Lung (tissue), 12 donors: ENCODE measurements around the gene RPL36. TPM values are rescaled to one million over a fixed set of nuclear protein-coding genes. Genes with fewer than 3 reads are reported as not detected.

Experiments
- ATAC-seq: fragments of 200-7000 bp; cut with Tn5 transposase; one replicate; pipeline ENCODE4 v1.9.1; 2020; ENCODE audit warnings: moderate number of reproducible peaks; ENCODE audit not compliant: insufficient read depth, low FRiP score
- DNase-seq, 3 donors: peaks; one replicate each; pipeline ENCODE4 v3.0.0-alpha.2; 2013 to 2017
- H3K27ac ChIP-seq, 2 donors: one replicate each; pipeline ENCODE4 v1.5.1; 2013; ENCODE audit warnings: mild to moderate bottlenecking in 2 of 2, moderate library complexity in 2 of 2, control low read depth in 1 of 2, inconsistent platforms in 1 of 2, low read depth in 1 of 2, low read length in 1 of 2
- H3K27me3 ChIP-seq, 3 donors: one replicate each; pipeline ENCODE4 v1.5.1; 2013; ENCODE audit warnings: low read length in 2 of 3; ENCODE audit not compliant: control insufficient read depth in 3 of 3, insufficient read depth in 3 of 3
- H3K36me3 ChIP-seq, 4 donors: one replicate each; pipeline ENCODE4 v1.5.1; 2013; ENCODE audit warnings: low read length in 4 of 4, mild to moderate bottlenecking in 1 of 4, moderate library complexity in 1 of 4; ENCODE audit not compliant: control insufficient read depth in 4 of 4, insufficient read depth in 4 of 4
- H3K4me1 ChIP-seq, 5 donors: one replicate each; pipeline ENCODE4 v1.5.1; 2013; ENCODE audit warnings: low read length in 5 of 5, mild to moderate bottlenecking in 2 of 5, moderate library complexity in 1 of 5; ENCODE audit not compliant: control insufficient read depth in 5 of 5, insufficient read depth in 5 of 5
- H3K4me3 ChIP-seq: one replicate; pipeline ENCODE4 v1.5.1; 2013; ENCODE audit warnings: mild to moderate bottlenecking, control low read depth, moderate library complexity
- H3K9ac ChIP-seq, 2 donors: one replicate each; pipeline ENCODE4 v1.5.1; 2013; ENCODE audit warnings: low read length in 2 of 2, control low read depth in 1 of 2; ENCODE audit not compliant: insufficient read depth in 1 of 2
- H3K9me3 ChIP-seq, 4 donors: one replicate each; pipeline ENCODE4 v1.5.1; 2013; ENCODE audit warnings: low read length in 3 of 4, mild to moderate bottlenecking in 1 of 4, moderate library complexity in 1 of 4; ENCODE audit not compliant: control insufficient read depth in 4 of 4, insufficient read depth in 3 of 4
- WGBS, 2 donors: extraction: QIAGEN DNeasy Blood & Tissue Kit; methylation state at CpG; one replicate each; pipeline ENCODE4 v1.1.7; 2013; 5-methylcytosine and 5-hydroxymethylcytosine counted together
- polyA plus RNA-seq, 2 donors: library from polyadenylated mRNA; stranded (reverse); fragments of 200-250 nt; gene quantifications; one replicate each; pipeline ENCODE4 v1.2.1, GENCODE V29; 2013
- total RNA-seq, 2 donors: library from RNA; depleted of rRNA in 1 of 2; stranded (reverse); fragments of >200 nt in 1 of 2; gene quantifications; one replicate each; pipeline ENCODE4 v1.2.1, GENCODE V29; 2014 to 2021
- TF ChIP-seq, protein P1 (sequence below): IDR thresholded peaks from 2 replicates; pipeline ENCODE4 v1.5.1; 2012; ENCODE audit warnings: mild to moderate bottlenecking; ENCODE audit errors: control extremely low read depth, extremely low read depth
- donor health status: control.
- donor health status: control.
- donor health status: Bipolar disorder and iron deficiency.
- donor health status: healthy.
- donor health status: DM: yes; HTN: yes; CAD: no.

The RPL36 gene
- total and polyA plus RNA-seq, 4 donors: 309 to 1,934 (median 702) TPM

DNA sequence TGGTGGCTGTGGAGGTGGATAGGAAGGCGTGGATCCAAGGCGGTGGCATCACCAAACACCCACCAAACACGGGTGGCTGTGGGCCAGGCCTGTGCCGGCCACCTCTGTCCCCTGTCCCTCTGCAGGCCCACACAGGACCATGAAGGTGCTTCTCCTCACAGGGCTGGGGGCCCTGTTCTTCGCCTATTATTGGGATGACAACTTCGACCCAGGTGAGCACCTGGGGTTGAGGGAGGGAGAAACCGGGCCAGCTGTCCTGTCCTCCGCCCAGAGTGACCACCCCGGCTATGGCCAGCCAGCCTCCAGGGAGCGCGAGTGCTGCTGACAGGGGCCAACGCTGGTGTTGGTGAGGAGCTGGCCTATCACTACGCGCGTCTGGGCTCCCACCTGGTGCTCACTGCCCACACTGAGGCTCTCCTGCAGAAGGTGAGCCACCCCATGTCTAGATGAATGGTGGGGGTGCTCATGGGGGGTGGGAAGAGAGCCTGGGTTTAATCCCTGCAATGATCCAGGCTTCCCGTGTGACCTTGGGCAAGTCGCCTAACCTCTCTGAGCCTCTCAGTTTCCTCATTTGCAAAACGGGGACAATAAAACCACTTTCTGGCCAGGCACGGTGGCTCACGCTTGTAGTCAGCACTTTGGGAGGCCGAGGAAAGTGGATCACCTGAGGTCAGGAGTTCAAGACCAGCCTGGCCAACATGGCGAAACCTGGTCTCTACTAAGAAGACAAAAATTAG, 5.2 kb upstream of the RPL36 start:
- TF ChIP-seq, protein P1, sequence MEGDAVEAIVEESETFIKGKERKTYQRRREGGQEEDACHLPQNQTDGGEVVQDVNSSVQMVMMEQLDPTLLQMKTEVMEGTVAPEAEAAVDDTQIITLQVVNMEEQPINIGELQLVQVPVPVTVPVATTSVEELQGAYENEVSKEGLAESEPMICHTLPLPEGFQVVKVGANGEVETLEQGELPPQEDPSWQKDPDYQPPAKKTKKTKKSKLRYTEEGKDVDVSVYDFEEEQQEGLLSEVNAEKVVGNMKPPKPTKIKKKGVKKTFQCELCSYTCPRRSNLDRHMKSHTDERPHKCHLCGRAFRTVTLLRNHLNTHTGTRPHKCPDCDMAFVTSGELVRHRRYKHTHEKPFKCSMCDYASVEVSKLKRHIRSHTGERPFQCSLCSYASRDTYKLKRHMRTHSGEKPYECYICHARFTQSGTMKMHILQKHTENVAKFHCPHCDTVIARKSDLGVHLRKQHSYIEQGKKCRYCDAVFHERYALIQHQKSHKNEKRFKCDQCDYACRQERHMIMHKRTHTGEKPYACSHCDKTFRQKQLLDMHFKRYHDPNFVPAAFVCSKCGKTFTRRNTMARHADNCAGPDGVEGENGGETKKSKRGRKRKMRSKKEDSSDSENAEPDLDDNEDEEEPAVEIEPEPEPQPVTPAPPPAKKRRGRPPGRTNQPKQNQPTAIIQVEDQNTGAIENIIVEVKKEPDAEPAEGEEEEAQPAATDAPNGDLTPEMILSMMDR: no peak
- peaks cover 0 to 10% (median 0%) of the 10 kb centered on the region in 5 donors for H3K4me1 ChIP-seq
- 91 to 94% methylated on average over 22 of the region's 22 CpGs for WGBS, 2 donors
- no peaks in the 10 kb centered on the region for H3K27me3 ChIP-seq
- no peak for ATAC-seq
- no peaks in the 10 kb centered on the region for H3K9me3 ChIP-seq
- H3K36me3 ChIP-seq: no peaks in the 10 kb centered on the region
- no peak overlapping the region for H3K27ac ChIP-seq
- no peak overlapping the region for H3K9ac ChIP-seq
- H3K4me3 ChIP-seq: no peak overlapping the region
- DNase-seq: no peak

DNA sequence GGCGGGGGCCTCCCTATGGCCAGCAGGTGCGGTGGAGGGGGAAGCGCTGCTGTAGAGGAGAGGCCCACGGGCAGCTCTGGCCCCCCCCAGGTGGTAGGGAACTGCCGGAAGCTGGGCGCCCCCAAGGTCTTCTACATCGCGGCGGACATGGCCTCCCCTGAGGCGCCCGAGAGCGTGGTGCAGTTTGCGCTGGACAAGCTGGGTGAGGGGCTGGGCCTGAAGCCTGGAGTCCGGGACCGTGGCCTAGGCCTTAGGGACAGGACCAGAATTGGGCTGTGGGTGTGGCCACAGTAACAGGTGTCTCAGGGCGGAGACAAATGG, 3.8 kb upstream of the RPL36 start:
- ATAC-seq: no peak
- peak overlapping the region in 1 of 2 donors; percentile 88 for H3K27ac ChIP-seq

DNA sequence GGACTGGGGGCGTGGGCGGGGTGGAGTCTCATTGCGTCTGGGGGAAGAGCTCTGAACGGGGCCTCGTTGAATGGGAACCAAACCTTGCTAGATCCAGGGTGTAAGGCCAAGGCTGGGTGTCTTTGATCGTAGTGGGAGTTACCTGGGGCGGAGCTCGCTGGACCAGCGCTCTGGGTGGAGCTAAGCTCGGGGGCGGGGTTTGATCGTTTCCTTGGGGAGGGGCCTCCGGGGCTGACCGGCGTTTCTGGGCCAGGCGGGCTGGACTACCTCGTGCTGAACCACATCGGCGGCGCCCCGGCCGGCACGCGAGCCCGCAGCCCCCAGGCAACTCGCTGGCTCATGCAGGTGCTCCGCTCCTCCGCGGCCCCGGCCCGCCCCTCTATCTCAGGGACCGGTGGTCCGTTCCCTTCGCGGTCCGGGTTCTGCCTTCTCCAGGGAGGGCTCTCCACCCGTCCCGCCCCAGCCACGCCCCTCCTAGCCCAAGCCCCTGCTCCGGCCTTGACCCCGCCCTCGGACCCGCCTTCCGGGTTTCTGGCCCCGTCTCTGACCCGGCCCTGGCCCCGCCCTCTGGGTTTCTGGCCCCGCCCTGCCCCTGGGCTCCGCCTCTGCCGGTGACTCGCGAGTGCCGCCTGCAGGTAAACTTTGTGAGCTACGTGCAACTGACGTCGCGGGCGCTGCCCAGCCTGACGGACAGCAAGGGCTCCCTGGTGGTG, 3.3 kb upstream of the RPL36 start:
- H3K36me3 ChIP-seq: peaks cover 0 to 7% (median 2%) of the 10 kb centered on the region in 4 donors
- TF ChIP-seq, protein P1: peak; percentile 85
- H3K27me3 ChIP-seq: no peaks in the 10 kb centered on the region
- H3K27ac ChIP-seq: peak overlapping the region; percentile 67 to 88
- peak; percentile 87 to 95 (median 89) for DNase-seq
- peak; percentile 82 for ATAC-seq
- peaks cover 0 to 5% (median 0%) of the 10 kb centered on the region in 5 donors for H3K4me1 ChIP-seq
- H3K9ac ChIP-seq: no peak overlapping the region
- H3K9me3 ChIP-seq: no peaks in the 10 kb centered on the region
- peak overlapping the region; percentile 53 for H3K4me3 ChIP-seq
- 1% methylated on average over 52 to 59 of the region's 59 CpGs for WGBS, 2 donors

More for the DNA sequence above, 3.8 kb upstream of the RPL36 start:
- TF ChIP-seq, protein P1: no peak
- Histone ChIP-seq H3K9ac (no peak overlapping the region), H3K27me3 (no peaks in the 10 kb centered on the region), H3K4me1 (peaks cover 0 to 6% (median 0%) of the 10 kb centered on the region in 5 donors), H3K36me3 (peaks cover 0 to 6% (median 0%) of the 10 kb centered on the region in 4 donors), H3K4me3 (no peak overlapping the region), H3K9me3 (no peaks in the 10 kb centered on the region)
- 15 to 29% methylated on average over 16 of the region's 16 CpGs for WGBS, 2 donors
- no peak for DNase-seq
